Esophagus squamous epithelium (tissue), 5 donors: ENCODE measurements around the gene ERC2. TPM values are rescaled to one million over a fixed set of nuclear protein-coding genes. Genes with fewer than 3 reads are reported as not detected.

Source experiments
- DNase-seq: peaks from one replicate; lab custom pipeline; 2025; lab: John Stamatoyannopoulos, UW
- H3K27ac ChIP-seq, 4 donors: fragments of 200-600 bp; sonication (generic); one replicate each; pipeline ENCODE4 v1.5.1; 2016 to 2019; ENCODE audit warnings: mild to moderate bottlenecking in 1 of 4
- H3K27me3 ChIP-seq, 4 donors: fragments of 200-600 bp; sonication (generic); 1 replicate in 3 of 4; 2 replicates in 1 of 4; pipeline versions ENCODE4 v1.5.1 to v1.6.0; 2017 to 2021; ENCODE audit warnings: antibody characterized with exemption in 1 of 4
- H3K36me3 ChIP-seq, 3 donors: fragments of 200-600 bp; sonication (generic); one replicate each; pipeline ENCODE4 v1.5.1; 2016 to 2019
- H3K4me1 ChIP-seq, 3 donors: fragments of 200-600 bp; sonication (generic); one replicate each; pipeline ENCODE4 v1.5.1; 2017 to 2019
- H3K4me3 ChIP-seq, 4 donors: fragments of 200-600 bp; sonication (generic); 1 replicate in 3 of 4; 2 replicates in 1 of 4; pipeline ENCODE4 v1.5.1; 2016 to 2019; ENCODE audit warnings: mild to moderate bottlenecking in 2 of 4, moderate library complexity in 1 of 4
- H3K9me3 ChIP-seq, 3 donors: fragments of 200-600 bp; sonication (generic); one replicate each; pipeline ENCODE4 v1.5.1; 2016 to 2019
- CTCF ChIP-seq, 6 experiments: fragments of 450-650 bp in 4 of 6; fragments of 200-600 bp in 2 of 6; sonication (generic) in 2 of 6; IDR thresholded peaks; one replicate each; pipeline ENCODE4 v1.5.1; 2016 to 2019; ENCODE audit warnings: antibody characterized with exemption in 6 of 6, mild to moderate bottlenecking in 4 of 6, moderate library complexity in 4 of 6
- POLR2A ChIP-seq, 4 donors: fragments of 450-650 bp; IDR thresholded peaks; one replicate each; pipeline ENCODE4 v1.6.1; 2017; ENCODE audit warnings: antibody characterized with exemption in 4 of 4, mild to moderate bottlenecking in 4 of 4, moderate library complexity in 3 of 4
- WGBS, 2 donors: methylation state at CpG; one replicate each; pipeline ENCODE4 v1.1.5; 2018; 5-methylcytosine and 5-hydroxymethylcytosine counted together
- intact Hi-C: fragments of 100-400 bp; cut with DNase I; formaldehyde crosslinking; loops from one replicate; pipeline ENCODE4 v1.15.0; 2022
- total RNA-seq, 4 donors: library from RNA; depleted of rRNA; stranded (reverse); fragments of >200 nt; gene quantifications; one replicate each; pipeline ENCODE4 v1.1.0, GENCODE V29; 2016
- donor health status: DM: yes; HTN: yes; CAD: no.

ERC2 gene
- total RNA-seq, 4 donors from 2014 or later, result 0.12 to 1.9 (median 0.86) TPM

GRCh38 chr3:56190130-56190529 lies 278.1 kb downstream of the ERC2 start:
- Histone ChIP-seq H3K4me1 (no peaks in the 10 kb centered on the region), H3K36me3 (no peaks in the 10 kb centered on the region), H3K9me3 (no peaks in the 10 kb centered on the region), H3K27me3 (no peaks in the 10 kb centered on the region), H3K4me3 (no peak overlapping the region), H3K27ac (no peak overlapping the region)
- DNase-seq, result no peak
- intact Hi-C loops, result no loop called here
- no peak for TF ChIP-seq CTCF (IDR thresholded peaks at IDR 0.05)
- TF ChIP-seq POLR2A (IDR thresholded peaks at IDR 0.05), result no peak

GRCh38 chr3:56189536-56189935 lies 278.7 kb downstream of the ERC2 start:
- no peaks in the 10 kb centered on the region for H3K9me3 ChIP-seq
- H3K4me1 ChIP-seq, result no peaks in the 10 kb centered on the region
- TF ChIP-seq CTCF (IDR thresholded peaks at IDR 0.05) (no peak), POLR2A (IDR thresholded peaks at IDR 0.05) (no peak)
- no peak for DNase-seq
- H3K36me3 ChIP-seq, result no peaks in the 10 kb centered on the region
- WGBS, 2 donors, result 100% methylated on average over 2 of the region's 2 CpGs
- no peak overlapping the region for H3K27ac ChIP-seq
- H3K4me3 ChIP-seq, result no peak overlapping the region
- no peaks in the 10 kb centered on the region for H3K27me3 ChIP-seq
- intact Hi-C loops, result no loop called here

GRCh38 chr3:56188201-56188600 lies 280.1 kb downstream of the ERC2 start:
- WGBS, 2 donors, result 79 to 94% methylated on average over 3 to 7 of the region's 9 CpGs
- intact Hi-C loops, result no loop called here
- no peaks in the 10 kb centered on the region for H3K27me3 ChIP-seq
- no peak for DNase-seq
- H3K4me3 ChIP-seq, result no peak overlapping the region
- TF ChIP-seq POLR2A (IDR thresholded peaks at IDR 0.05) (no peak), CTCF (IDR thresholded peaks at IDR 0.05) (no peak)
- no peaks in the 10 kb centered on the region for H3K4me1 ChIP-seq
- no peak overlapping the region for H3K27ac ChIP-seq
- no peaks in the 10 kb centered on the region for H3K9me3 ChIP-seq
- H3K36me3 ChIP-seq, result no peaks in the 10 kb centered on the region

- WGBS, 2 donors, result 70 to 79% methylated on average over 2 of the region's 2 CpGs
- DNase-seq, result no peak
- Histone ChIP-seq H3K9me3 (no peaks in the 10 kb centered on the region), H3K36me3 (no peaks in the 10 kb centered on the region), H3K27ac (no peak overlapping the region), H3K27me3 (no peaks in the 10 kb centered on the region), H3K4me3 (no peak overlapping the region), H3K4me1 (no peaks in the 10 kb centered on the region)
- TF ChIP-seq POLR2A (IDR thresholded peaks at IDR 0.05), result no peak
- intact Hi-C loops, result no loop called here
Measured at GRCh38 chr3:56187051-56187450, 281.2 kb downstream of the ERC2 start.

GRCh38 chr3:56185827-56186226 lies 282.4 kb downstream of the ERC2 start:
- WGBS, 2 donors, result 80 to 88% methylated on average over 1 of the region's 1 CpG
- Histone ChIP-seq H3K9me3 (no peaks in the 10 kb centered on the region), H3K4me1 (no peaks in the 10 kb centered on the region), H3K27me3 (no peaks in the 10 kb centered on the region), H3K27ac (no peak overlapping the region), H3K4me3 (no peak overlapping the region), H3K36me3 (no peaks in the 10 kb centered on the region)
- DNase-seq, result no peak
- intact Hi-C loops, result no loop called here
- no peak for TF ChIP-seq POLR2A (IDR thresholded peaks at IDR 0.05)
- TF ChIP-seq CTCF (IDR thresholded peaks at IDR 0.05), result no peak

- TF ChIP-seq POLR2A (IDR thresholded peaks at IDR 0.05) (no peak), CTCF (IDR thresholded peaks at IDR 0.05) (no peak)
- no peaks in the 10 kb centered on the region for H3K27me3 ChIP-seq
- H3K4me1 ChIP-seq, result no peaks in the 10 kb centered on the region
- no peak overlapping the region for H3K4me3 ChIP-seq
- no peaks in the 10 kb centered on the region for H3K9me3 ChIP-seq
- DNase-seq, result no peak
- H3K27ac ChIP-seq, result no peak overlapping the region
- no peaks in the 10 kb centered on the region for H3K36me3 ChIP-seq
- intact Hi-C loops, result no loop called here
- WGBS, 2 donors, result 55 to 61% methylated on average over 4 of the region's 4 CpGs
Measured at GRCh38 chr3:56183529-56183928, 284.7 kb downstream of the ERC2 start.
